Activated CD4-positive, CD25-positive, alpha-beta regulatory T cell treated with anti-CD3 and anti-CD28 coated beads, Interleukin-2, amount 50 U/mL, for 16 hours (primary cell): ENCODE measurements around the gene LAMP2.

ENCODE experiments used
- DNase-seq: peaks from one replicate; pipeline ENCODE4 v3.0.0-alpha.2; 2020; ENCODE audit warnings: low read depth, low spot score

The LAMP2 gene

DNA sequence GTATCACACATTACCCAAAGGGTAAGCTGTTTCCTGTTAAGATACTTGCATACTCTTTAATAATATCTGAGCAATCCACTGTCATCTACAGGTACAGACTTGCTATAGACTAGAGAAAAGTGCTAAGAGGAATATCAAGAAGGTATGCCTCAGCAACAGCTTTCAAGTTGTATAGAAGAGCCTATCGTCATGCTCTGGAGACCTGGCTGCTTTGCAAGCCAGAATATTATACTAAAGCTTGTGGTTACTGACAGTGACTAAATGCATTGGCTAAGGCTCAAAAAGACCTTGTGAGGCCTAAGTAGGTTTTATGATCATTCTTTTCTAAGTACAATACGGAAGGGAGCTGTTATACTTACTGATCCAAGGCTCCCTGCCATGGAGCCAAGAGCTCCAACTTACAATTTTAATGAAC, 11.3 kb downstream of the LAMP2 start:
- DNase-seq, result no peak

DNA sequence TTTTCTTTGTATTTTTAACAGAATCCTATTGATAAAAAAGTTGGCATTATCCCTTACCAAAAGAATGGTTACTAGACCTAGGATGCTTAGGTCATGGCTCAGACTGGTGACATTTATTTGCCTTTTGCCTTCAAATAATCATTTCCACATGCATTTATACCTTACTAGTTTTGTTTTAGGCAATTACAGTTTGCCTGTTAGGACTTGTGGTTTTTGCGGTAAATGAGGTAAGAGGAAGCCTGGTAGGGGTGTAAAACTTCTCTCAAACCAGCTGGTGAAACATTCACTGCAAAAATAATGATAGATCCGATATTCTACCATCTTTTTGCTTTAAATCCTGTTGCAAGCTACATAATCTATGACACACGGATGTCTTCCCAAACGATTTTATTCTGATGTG, 12.1 kb downstream of the LAMP2 start:
- no peak for DNase-seq

DNA sequence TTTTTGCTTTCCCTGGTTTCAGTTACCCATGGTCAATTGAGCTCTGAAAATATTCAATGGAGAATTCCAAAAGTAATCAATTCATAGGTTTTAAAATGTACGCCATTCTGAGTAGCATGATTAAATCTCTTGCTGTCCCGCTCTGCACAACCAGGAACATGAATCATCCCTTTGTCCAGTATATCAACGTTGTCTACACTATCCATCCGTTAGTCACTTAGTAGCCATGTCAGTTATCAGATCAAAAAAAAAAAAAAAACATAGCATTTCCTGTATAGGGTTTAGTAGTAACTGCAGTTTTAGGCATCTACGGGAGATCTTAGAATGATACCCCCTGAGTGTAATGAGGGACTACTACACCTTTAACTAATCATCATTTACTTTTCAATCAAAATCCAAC, 15.1 kb downstream of the LAMP2 start:
- no peak for DNase-seq

DNA sequence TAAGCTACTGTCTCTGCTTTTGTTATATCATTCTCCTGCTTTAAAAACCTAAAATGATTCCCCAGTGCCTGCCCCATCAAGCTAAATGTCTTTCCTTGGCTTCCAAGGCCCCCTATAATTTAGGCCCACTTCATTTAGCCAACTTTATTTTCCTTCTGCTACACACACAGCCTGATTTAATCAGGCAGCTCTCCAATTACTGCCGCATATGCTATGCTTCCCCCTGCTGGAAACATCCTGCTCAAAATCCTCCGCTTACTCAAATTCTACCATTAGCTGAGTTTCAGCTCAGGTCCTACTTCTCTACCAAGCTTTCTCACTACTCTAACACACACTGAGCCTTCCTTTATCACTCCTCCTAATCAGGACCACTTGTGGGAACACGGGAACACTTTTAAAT, 17.0 kb downstream of the LAMP2 start:
- no peak for DNase-seq

DNA sequence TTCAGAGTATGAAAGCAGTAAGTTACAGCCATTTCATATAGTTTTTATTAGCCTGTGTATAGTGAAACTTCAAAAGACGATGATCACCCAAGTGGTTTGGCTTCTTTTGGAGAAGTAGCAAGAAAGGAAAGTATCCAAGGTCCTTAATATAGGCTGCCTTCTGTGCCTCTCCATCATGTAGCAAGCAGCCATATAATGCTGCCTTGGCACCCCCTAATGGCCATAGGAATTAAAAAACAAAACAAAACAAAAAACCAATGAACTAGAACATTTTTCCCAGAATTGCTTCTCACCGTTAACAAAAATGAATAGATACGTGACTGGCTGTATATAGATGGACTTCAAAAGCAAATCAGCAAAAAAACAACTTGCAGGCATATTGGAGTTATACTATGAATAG, 18.9 kb downstream of the LAMP2 start:
- no peak for DNase-seq

DNA sequence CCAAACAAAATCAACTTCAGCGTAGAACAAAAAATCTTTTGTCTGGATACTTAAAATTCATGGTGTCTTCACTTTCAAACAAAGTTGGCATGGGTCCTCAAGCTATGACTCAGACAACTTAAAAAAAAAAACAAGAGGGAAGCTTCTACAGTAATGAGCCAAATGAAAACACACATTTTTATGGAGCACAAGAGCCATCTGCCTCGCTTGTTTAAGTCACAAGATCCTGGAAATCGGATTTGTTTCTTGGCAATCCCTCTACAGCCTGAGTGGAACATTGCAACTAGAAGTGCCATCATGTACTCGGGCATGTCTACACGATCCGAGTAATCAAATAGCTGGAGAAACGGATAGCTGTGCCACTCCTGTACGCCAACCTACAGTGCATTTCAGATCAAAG, 22.6 kb downstream of the LAMP2 start:
- DNase-seq, result no peak

DNA sequence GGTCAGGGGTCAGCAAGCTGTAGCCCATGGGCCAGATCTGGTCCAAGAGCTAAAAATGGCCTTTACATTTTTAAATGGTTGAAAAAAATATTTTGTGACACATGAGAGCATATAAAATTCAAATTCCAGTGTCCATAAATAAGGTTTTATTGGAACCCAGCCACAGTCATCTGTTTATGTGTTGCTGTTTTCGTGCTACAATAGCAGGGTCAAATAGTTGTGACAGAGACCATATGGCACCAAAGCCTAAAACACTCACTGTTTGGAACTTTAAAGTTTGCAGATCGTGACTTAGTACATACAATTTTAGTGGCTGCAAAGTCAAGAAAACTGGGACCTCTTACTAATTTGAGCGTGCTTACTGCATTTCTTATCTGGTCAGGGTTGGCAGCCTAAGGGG, 29.2 kb downstream of the LAMP2 start:
- DNase-seq, result no peak

DNA sequence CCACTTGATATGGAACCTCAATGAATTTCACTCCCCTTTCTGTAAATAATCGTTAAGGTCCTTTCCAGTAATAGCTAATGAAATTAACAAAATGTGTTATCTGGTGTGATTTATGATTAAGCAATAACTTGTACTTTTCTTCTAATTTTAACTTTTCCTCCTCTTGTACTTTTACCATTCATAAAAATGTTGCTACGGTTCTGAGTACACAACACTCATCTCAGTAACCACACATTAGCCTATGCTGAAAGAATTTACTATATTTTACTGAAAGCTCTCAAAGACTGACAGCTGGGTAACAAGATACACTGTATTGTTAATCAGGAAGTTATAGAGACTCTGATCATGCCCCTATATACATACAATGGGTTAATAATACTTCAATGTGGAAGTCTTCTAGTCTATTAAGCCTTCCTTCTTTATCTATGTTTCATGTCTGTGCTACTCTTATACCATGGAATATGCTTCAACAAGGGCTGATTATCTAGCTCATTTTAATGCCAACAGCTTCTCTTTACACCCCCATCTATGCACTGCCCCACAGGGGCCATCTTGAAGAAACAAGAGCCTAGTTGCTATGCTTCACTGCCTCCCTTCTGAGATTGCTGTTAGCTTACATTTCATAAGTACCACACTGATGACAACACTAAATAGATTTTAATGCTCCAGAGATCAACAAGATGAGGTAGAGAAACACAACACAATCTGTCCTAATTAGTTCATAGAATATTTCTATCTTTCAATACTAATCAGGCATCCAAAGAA, 39.1 kb downstream of the LAMP2 start:
- no peak for DNase-seq

DNA sequence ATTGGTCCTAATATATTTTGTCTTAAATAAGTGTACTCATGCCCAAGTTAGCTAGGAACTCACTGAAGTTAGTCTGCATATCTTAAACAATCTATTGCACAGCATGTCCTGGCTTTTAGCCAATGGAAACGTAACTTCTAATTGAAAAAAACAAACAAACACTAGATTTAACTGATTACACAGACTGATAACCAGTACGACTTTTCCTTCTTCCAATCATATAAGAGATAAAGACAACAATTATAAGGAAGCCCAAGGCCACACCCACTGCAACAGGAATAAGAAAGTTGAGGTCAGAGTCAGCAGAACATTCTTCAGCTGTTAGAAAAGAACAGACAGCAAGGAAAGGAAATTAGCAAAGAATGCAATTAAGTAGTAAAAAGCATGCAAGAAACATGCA, 40.8 kb downstream of the LAMP2 start:
- no peak for DNase-seq

DNA sequence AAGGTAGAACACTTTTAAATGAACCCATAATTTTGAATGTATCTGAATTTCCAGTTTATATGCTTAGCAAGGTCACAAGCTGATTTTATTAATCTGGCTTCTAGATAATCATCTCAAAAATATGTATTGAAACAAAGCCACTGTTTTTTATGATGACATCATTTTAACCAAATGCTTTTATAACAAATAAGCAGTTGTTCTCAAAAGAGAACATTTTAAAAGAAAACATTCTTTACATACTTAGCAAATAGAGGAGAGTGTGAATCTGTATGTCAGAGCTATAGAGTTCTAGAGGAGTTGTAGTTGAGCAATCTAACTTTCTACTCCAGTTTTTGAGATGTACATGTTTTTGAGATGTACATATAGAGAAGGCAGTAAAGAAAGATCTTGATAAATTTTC, 42.5 kb downstream of the LAMP2 start:
- DNase-seq, result no peak

DNA sequence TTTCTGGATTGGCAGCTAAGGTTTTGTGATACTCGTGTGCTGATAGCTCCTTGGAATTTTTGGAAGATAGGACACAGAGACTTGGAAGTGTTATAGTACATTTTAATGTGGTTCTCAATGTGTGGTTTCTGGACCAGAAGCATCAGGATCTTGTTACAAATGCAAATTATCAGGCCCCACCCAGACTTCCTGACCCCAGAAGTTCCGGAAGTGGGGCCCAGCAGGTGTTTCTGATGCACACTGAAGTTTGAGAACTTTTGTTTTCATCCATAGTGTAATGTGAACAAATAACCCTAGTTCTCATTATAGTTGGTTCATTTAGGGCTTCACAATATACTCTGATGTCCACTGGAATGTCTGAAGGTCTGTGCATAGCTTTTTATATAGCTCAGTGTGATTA, 49.6 kb downstream of the LAMP2 start:
- no peak for DNase-seq

DNA sequence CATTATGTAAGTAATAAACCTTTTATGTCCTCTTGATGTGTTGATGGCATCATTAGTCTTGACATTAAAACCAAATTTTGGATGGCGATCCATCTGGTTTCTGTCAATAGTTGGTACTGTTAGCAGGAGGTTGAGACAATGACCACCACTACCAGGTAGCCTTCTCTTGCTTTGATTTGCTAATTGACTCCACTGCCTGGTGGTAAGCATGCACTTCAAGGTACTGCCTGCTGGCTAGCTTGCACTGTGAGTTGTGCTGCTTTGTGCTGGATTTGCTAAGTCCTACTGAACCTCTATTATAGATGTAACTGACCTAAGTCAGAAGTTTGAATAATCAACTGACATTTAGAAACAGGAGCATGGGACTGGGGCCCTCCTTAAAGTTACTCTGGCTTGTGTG, 60.9 kb downstream of the LAMP2 start:
- DNase-seq, result no peak

DNA sequence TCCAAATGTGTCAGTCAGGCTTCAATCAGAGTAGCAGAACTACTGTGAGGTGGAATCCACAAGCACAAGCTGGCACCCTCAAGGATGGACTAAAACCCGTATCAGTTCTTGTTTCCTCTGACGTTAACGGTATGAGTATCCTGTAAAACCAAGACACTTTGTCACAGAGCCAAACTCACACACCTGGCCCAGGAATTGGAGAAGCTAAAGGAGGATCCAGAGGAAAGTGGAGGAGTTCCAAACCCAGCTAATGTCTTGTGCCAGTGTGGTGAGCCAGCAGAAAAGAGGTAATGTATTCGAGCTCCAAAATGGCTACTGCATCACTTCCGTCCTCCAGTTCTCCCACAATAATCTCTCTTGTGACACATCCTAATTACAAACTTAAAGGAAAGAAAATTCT, 62.5 kb downstream of the LAMP2 start:
- DNase-seq, result no peak

DNA sequence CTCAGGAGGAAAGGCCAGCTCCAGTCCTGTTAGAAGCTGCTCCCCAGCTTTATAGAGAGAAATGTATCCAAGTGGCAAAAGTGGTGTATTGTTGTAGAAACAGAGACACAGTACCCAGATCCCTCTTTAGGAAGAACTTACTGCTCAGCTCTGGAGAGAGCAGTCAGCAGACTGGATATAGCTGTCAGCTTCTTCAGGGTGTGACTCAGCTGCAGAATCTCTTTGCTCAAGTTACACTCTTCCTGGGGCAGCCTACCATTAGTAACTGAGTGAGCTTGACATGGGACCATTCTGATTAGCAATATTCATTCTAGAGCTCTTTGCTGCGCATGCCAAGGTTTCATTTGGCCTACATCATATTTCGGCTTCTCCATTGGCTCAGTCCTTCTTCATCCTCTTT, 66.7 kb downstream of the LAMP2 start:
- DNase-seq, result no peak

DNA sequence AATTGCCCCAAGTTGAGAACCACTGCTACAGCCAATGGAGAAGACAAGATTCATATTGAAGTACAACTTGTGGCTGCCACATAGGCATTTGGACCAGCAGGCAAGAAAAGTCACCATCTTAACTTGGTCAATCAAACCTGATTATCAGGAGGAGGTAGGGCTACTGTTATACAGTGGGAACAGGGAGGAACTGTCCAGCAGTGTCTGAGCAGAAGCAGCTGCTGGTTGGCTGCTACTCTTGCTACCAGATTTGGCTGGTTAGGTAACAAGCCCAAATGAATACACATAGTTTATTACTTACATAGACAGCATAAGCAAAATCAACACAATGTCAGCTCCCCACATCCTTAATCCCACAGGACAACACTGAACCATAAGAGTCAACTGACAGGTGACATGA, 67.8 kb downstream of the LAMP2 start:
- DNase-seq, result no peak

DNA sequence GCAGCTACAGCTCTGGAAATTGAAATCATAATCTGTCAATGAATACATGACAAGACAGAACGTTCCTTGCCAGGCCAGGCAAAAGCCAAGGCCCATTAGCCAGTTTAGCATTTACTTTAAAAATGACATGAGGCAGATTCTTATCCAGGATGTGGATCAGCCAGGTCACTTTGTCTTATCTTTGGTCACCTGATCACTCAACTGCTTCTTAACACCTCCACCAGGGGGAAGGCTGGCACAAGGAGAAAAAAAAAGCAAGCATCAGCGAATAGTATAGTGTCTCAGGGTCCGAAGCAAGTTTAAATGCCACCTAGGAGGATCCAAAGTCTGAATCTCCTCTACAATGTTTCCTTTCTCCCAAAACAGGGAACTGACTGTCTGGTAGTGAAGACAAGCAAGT, 88.4 kb downstream of the LAMP2 start:
- no peak for DNase-seq

DNA sequence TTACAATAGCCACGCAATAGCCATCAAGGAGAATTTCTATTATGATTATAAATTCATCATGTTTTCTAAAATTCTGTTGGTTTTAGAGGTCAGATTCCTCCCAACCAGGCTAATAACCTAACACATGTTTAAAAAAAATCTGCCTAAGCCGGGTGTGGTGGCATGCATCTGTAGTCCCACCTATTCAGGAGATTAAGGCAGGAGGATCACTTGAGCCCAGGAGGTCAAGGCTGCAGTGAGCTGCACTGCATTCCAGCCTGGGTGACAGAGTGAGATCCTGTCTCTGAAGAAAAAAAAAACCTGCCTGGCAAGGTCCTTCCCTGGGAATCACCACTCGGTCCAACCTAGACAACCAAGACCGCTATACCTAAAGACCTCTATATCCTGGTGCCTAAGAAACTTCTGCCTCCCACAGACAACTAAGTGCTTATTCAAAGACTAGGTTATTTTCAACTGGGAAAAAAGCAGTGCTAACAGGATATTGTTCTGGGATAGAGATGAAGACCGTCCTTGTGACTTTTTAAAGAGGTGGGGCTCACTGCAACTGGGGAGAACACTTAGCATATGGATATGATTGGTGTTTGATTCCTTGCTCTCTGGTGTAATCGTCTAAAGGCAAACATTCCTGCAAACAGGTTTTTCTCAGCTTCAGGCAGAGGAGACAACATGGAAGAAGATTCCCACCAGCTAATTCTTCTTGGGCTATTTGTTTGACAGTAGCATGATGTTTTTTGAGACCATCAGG, 89.0 kb downstream of the LAMP2 start:
- no peak for DNase-seq

DNA sequence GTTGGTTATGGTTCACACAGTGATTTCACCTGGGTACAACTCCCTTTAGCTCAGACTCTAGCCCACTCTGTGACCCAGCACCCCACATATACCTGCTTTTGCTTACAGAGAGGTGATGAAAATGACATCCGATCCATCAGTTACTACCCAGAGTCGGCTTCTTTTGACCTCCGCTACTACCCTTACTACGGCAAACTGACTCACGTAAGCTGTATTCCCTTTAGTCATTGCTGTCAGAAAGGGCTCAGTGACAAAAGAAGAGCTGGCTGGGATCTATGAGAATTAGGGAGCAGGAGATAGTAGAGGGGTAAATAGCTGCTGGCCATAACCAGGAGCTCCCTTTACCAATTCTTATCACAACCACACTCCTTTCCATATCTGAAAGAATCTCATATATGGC, 90.5 kb downstream of the LAMP2 start:
- no peak for DNase-seq
